Spleen (tissue), 11 donors: ENCODE results near the gene TBC1D19. TPM values are rescaled to one million over a fixed set of nuclear protein-coding genes. Genes with fewer than 3 reads are reported as not detected.
"Not testable (repeated sequence)": the region's sequence is repeated elsewhere in the genome, so short reads cannot be mapped to it uniquely, and the experiment has no call there.

Experiments
- DNase-seq: peaks from one replicate; pipeline ENCODE4 v3.0.0-alpha.2; 2020
- H3K27ac ChIP-seq, 8 donors: fragments of 200-600 bp; sonication (generic) in 7 of 8; 1 replicate in 4 of 8; 2 replicates in 4 of 8; pipeline versions ENCODE4 v1.5.0 to v1.8.0; 2016 to 2021; ENCODE audit warnings: inconsistent platforms in 4 of 8, mild to moderate bottlenecking in 4 of 8, moderate library complexity in 1 of 8
- H3K27me3 ChIP-seq, 7 donors: fragments of 200-600 bp; sonication (generic) in 6 of 7; replicated peaks in 1 of 7; 1 replicate in 4 of 7; 2 replicates in 3 of 7; pipeline versions ENCODE4 v1.5.0 to v1.8.0; 2016 to 2021; ENCODE audit warnings: inconsistent platforms in 3 of 7, mild to moderate bottlenecking in 1 of 7
- H3K36me3 ChIP-seq, 6 donors: fragments of 200-600 bp; sonication (generic) in 5 of 6; 1 replicate in 4 of 6; 2 replicates in 2 of 6; pipeline versions ENCODE4 v1.5.0 to v1.8.0; 2016 to 2021; ENCODE audit warnings: inconsistent platforms in 2 of 6
- H3K4me1 ChIP-seq, 6 donors: fragments of 200-600 bp; sonication (generic) in 5 of 6; 1 replicate in 3 of 6; 2 replicates in 3 of 6; pipeline versions ENCODE4 v1.5.0 to v1.8.0; 2016 to 2021; ENCODE audit warnings: inconsistent platforms in 3 of 6
- H3K4me3 ChIP-seq, 8 donors: fragments of 200-600 bp; sonication (generic) in 7 of 8; 1 replicate in 4 of 8; 2 replicates in 4 of 8; pipeline versions ENCODE4 v1.5.0 to v1.8.0; 2016 to 2021; ENCODE audit warnings: inconsistent platforms in 4 of 8, mild to moderate bottlenecking in 4 of 8, moderate library complexity in 2 of 8
- H3K9me3 ChIP-seq, 8 donors: fragments of 200-600 bp; sonication (generic) in 7 of 8; 1 replicate in 4 of 8; 2 replicates in 4 of 8; pipeline versions ENCODE4 v1.5.0 to v1.8.0; 2016 to 2021; ENCODE audit warnings: inconsistent platforms in 4 of 8
- CTCF ChIP-seq, 11 experiments: fragments of 200-600 bp in 7 of 11; fragments of 450-650 bp in 4 of 11; sonication (generic) in 4 of 11; IDR thresholded peaks in 8 of 11; conservative IDR thresholded peaks in 3 of 11; 1 replicate in 7 of 11; 2 replicates in 4 of 11; pipeline versions ENCODE4 v1.4.0 to v1.8.0; 2016 to 2021; ENCODE audit warnings: antibody characterized with exemption in 11 of 11, inconsistent platforms in 4 of 11, mild to moderate bottlenecking in 1 of 11
- POLR2A ChIP-seq, 3 donors: fragments of 450-650 bp; IDR thresholded peaks; one replicate each; pipeline ENCODE4 v1.5.1; 2017; ENCODE audit warnings: antibody characterized with exemption in 3 of 3, mild to moderate bottlenecking in 1 of 3
- POLR2AphosphoS5 ChIP-seq, 3 donors: sonication (generic); formaldehyde crosslinking; IDR thresholded peaks; one replicate each; pipeline ENCODE4 v1.5.1; 2017; ENCODE audit warnings: antibody characterized with exemption in 3 of 3
- WGBS, 5 donors: extraction: QIAGEN DNeasy Blood & Tissue Kit in 3 of 5; methylation state at CpG; one replicate each; pipeline versions ENCODE4 v1.1.5 to v1.1.7; 2013 to 2018; 5-methylcytosine and 5-hydroxymethylcytosine counted together
- intact Hi-C: fragments of 100-400 bp; cut with DNase I; formaldehyde crosslinking; loops from one replicate; pipeline ENCODE4 v1.15.0; 2023; ENCODE audit warnings: low total_unique reads
- polyA plus RNA-seq, 3 donors: library from polyadenylated mRNA; stranded (reverse); fragments of 200-250 nt; gene quantifications; one replicate each; pipeline ENCODE4 v1.2.1, GENCODE V29; 2013
- total RNA-seq, 7 donors: library from RNA; depleted of rRNA in 3 of 7; stranded (reverse); fragments of >200 nt in 3 of 7; fragmentation: NEBNext Ultra II Directional in 4 of 7; extraction: Animal tissue kit (Norgen Biotek cat#: 25700) in 4 of 7; gene quantifications; one replicate each; pipeline versions ENCODE4 v1.1.0 to v1.2.1, GENCODE V29; 2016 to 2021
- donor health status: healthy with polysubstance abuse.
- donor health status: DM: no; HTN: no; CAD: no; lungs with moderate emphysema.
- donor health status: DM: no; HTN: no; CAD: no.
- donor health status: Bipolar disorder and iron deficiency.
- donor health status: healthy.
- donor health status: DM: no; HTN: no; CAD: no.
- donor health status: DM: yes; HTN: yes; CAD: no.

TBC1D19 gene
- total and polyA plus RNA-seq, 10 donors = 1.1 to 18.0 (median 8.4) TPM

GRCh38 chr4:26584725-26585124 lies 841 bp downstream of the TBC1D19 start:
- no peak for DNase-seq
- Histone ChIP-seq H3K4me3 (peak overlapping the region; percentile 61 to 94 (median 76)), H3K9me3 (no peaks in the 10 kb centered on the region), H3K36me3 (no peaks in the 10 kb centered on the region), H3K27ac (peak overlapping the region in 6 of 8 donors; percentile 76 to 92 (median 82)), H3K4me1 (peaks cover 8 to 27% (median 16%) of the 10 kb centered on the region in 6 donors), H3K27me3 (no peaks in the 10 kb centered on the region)
- no peak for TF ChIP-seq CTCF (IDR thresholded peaks at IDR 0.05 in 8 of 11, conservative IDR thresholded peaks at IDR 0.05 in 3 of 11)
- TF ChIP-seq POLR2A (IDR thresholded peaks at IDR 0.05) = no peak
- no peak for TF ChIP-seq POLR2AphosphoS5 (IDR thresholded peaks at IDR 0.05)
- 38 to 50% (median 44%) methylated on average over 4 of the region's 4 CpGs for WGBS, 5 donors
- intact Hi-C loops = loop anchor here (5.0 to 10.0 kb wide), 2 partner anchors 258 to 420 kb away; no protein-coding TSS in a partner anchor

GRCh38 chr4:26589705-26590104 lies 5.8 kb downstream of the TBC1D19 start:
- Histone ChIP-seq H3K9me3 (no peaks in the 10 kb centered on the region), H3K4me1 (peaks cover 5 to 12% (median 9%) of the 10 kb centered on the region in 6 donors), H3K36me3 (no peaks in the 10 kb centered on the region), H3K27ac (no peak overlapping the region), H3K27me3 (no peaks in the 10 kb centered on the region), H3K4me3 (no peak overlapping the region)
- intact Hi-C loops = loop anchor here (10.0 kb wide), 1 partner anchor 415 kb away; no protein-coding TSS in a partner anchor
- WGBS, 5 donors = 54 to 68% (median 61%) methylated on average over 2 of the region's 2 CpGs
- TF ChIP-seq POLR2AphosphoS5 (IDR thresholded peaks at IDR 0.05) (no peak), POLR2A (IDR thresholded peaks at IDR 0.05) (no peak), CTCF (IDR thresholded peaks at IDR 0.05 in 8 of 11, conservative IDR thresholded peaks at IDR 0.05 in 3 of 11) (no peak)
- no peak for DNase-seq

DNA sequence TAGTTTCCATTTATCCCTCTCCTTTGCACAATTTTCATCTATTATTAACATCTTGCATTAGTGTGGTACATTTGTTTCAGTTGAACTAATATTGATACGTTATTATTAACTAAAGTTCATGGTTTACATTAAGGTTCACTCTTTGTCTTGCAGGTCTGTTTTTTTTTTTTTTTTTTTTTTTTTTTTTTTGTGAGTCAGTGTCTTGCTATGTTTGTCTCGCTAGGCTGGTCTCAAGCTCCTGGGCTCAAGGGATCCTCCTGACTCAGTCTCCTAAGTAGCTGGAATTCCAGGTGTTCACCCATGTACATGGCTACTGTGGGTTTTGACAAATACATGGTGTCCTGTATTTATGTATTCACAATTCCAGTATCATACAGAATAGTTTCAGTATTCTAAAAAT lies 6.8 kb downstream of the TBC1D19 start:
- H3K9me3 ChIP-seq = no peaks in the 10 kb centered on the region
- no peaks in the 10 kb centered on the region for H3K36me3 ChIP-seq
- H3K4me3 ChIP-seq = no peak overlapping the region
- no peak for DNase-seq
- no peak for TF ChIP-seq POLR2A (IDR thresholded peaks at IDR 0.05)
- no peak for TF ChIP-seq CTCF (IDR thresholded peaks at IDR 0.05 in 8 of 11, conservative IDR thresholded peaks at IDR 0.05 in 3 of 11)
- no peak for TF ChIP-seq POLR2AphosphoS5 (IDR thresholded peaks at IDR 0.05)
- no peaks in the 10 kb centered on the region for H3K27me3 ChIP-seq
- intact Hi-C loops = no loop called here
- 85 to 100% (median 95%) methylated on average over 2 of the region's 2 CpGs for WGBS, 5 donors
- peaks cover 0 to 2% (median under 1%) of the 10 kb centered on the region in 6 donors for H3K4me1 ChIP-seq
- no peak overlapping the region for H3K27ac ChIP-seq

- H3K27ac ChIP-seq, H3K27me3 ChIP-seq, H3K4me3 ChIP-seq, H3K4me1 ChIP-seq, H3K9me3 ChIP-seq, H3K36me3 ChIP-seq, intact Hi-C loops, DNase-seq: not testable (repeated sequence)
- WGBS, 5 donors = 88 to 94% (median 92%) methylated on average over 3 of the region's 3 CpGs
These were observed 9.7 kb downstream of the TBC1D19 start for GRCh38 chr4:26593557-26593956.

DNA sequence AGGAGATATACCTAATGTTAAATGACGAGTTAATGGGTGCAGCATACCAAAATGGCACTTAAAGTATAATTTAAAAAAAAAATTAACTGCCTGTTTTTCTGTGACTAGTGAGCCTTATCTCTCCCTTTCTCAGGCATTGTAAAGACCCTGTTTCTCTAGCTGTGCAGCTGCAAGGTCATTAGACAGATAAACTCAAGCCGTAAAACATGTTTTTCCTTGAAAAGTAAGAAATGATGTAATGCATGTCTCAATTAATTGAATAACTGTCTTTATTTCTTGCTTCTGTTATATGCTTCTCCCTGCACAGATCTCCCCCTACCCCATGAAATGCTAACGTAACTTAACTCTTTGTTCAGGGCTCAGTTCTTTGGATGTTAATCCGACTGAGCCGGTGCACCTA lies 10.5 kb downstream of the TBC1D19 start:
- H3K4me1 ChIP-seq = no peaks in the 10 kb centered on the region

More for the DNA sequence above, 10.5 kb downstream of the TBC1D19 start:
- no peaks in the 10 kb centered on the region for H3K27me3 ChIP-seq
- DNase-seq = no peak
- no peak for TF ChIP-seq CTCF (IDR thresholded peaks at IDR 0.05 in 8 of 11, conservative IDR thresholded peaks at IDR 0.05 in 3 of 11)
- no peak for TF ChIP-seq POLR2A (IDR thresholded peaks at IDR 0.05)
- TF ChIP-seq POLR2AphosphoS5 (IDR thresholded peaks at IDR 0.05) = no peak
- intact Hi-C loops = no loop called here
- no peak overlapping the region for H3K27ac ChIP-seq
- no peaks in the 10 kb centered on the region for H3K36me3 ChIP-seq
- 81 to 92% (median 90%) methylated on average over 5 of the region's 5 CpGs for WGBS, 5 donors
- H3K9me3 ChIP-seq = no peaks in the 10 kb centered on the region
- H3K4me3 ChIP-seq = no peak overlapping the region
